Measurements from ENCODE around the gene FKBP1A. TPM values are rescaled to one million over a fixed set of nuclear protein-coding genes. Genes with fewer than 3 reads are reported as not detected.

FKBP1A gene
- total and polyA plus RNA-seq, 9 of the 15 experiments (the other 6 are each of a cell fraction or from before 2014, with no cell fraction given): 48.8 to 502 (median 89.6) TPM

DNA sequence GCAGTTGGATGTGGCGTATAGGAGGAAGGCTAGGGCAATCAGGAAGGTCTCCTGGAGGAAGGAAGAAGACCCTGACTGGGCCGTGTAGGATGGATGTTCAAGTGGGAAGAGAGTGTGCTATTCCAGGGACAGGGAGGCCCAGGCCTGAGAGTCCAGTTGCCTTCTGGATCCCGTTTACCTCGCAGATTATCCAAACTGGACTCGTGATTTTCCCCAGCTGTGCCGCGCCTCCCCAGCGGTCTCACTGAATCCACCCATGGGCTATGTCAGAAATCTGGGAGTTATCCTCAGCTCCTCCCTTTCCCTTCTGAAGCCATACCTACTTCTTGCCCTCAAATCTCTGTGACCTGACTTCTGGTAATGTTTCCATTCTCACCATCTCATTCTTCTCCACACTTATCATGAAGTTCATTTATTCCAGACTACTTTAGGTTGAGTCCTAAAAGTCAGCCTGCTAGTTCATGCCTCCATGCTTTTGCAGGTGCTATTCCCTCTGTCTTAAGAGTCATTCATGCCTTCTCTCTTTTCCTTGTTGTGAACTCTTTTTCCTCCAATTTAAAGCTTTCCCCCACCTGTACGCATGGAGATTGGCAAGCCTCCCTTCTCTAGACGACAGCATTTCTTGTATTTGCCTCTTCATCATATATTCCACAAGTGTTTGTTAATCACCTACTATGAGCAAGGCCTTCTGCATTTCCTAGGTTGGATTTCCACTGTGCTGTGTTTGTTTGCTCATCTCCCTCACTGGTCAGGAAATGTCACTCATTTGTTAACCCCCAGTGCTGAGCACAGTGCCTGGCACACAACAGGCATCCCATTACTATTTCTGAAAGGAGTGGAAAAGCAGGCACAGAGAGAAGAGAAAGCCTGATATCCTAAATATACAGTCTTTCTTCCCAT, 66.6 kb downstream of the FKBP1A start:
- intact Hi-C loops (cut with micrococcal nuclease) (loop anchor here (5.0 to 10.0 kb wide), 2 partner anchors 66 to 139 kb away; partner anchors contain the start of genes FKBP1A and NSFL1C), in situ Hi-C loops (cut with MboI) (no loop called here)
- Histone ChIP-seq H3K9me3 (replicated peaks; ENCODE audit: control insufficient read depth, insufficient read depth, low read depth, low read length) (no peaks in the 10 kb centered on the region), H3K79me2 (ENCODE audit: control insufficient read depth, insufficient read depth, low read length) (peaks cover 44% of the 10 kb centered on the region), H3K4me2 (ENCODE audit: insufficient read depth, low read length) (peak overlapping the region; percentile 86), H2AFZ (ENCODE audit: low read depth, low read length) (no peak overlapping the region), H3K4me1 (replicated peaks in 1 of 2; ENCODE audit: control insufficient read depth in 2 of 2, insufficient read depth in 2 of 2, low read length in 2 of 2) (peaks cover 16 to 36% of the 10 kb centered on the region in 2 experiments; a peak in 4 of 5 replicates), H3K36me3 (ENCODE audit: control insufficient read depth, insufficient read depth, low read length) (peaks cover 8% of the 10 kb centered on the region; the same call in 2 of the 3 replicates), H4K20me1 (replicated peaks; ENCODE audit: control insufficient read depth, insufficient read depth, low read length) (peaks cover 7% of the 10 kb centered on the region; the same call in 1 of the 2 replicates), H3K9me1 (ENCODE audit: control insufficient read depth, insufficient read depth, low read length) (no peaks in the 10 kb centered on the region), H3K9ac (ENCODE audit: insufficient read depth in 1 of 2, low read depth in 2 of 2, low read length in 2 of 2) (peak overlapping the region; percentile 97 to 99), H3K27ac (ENCODE audit: extremely low read depth, low read depth, low read length) (peak overlapping the region; percentile 89), H3K27me3 (ENCODE audit: control insufficient read depth in 2 of 2, insufficient read depth in 2 of 2, low read length in 2 of 2) (no peaks in the 10 kb centered on the region), H3K4me3 (peak overlapping the region; percentile 55)
- ATAC-seq: no peak
- TSS peak; percentile 60 for BruUV-seq (replicated peaks)
- TF ChIP-seq MEF2A (IDR thresholded peaks at IDR 0.05; ENCODE audit: control insufficient read depth, low read depth, low read length) (no peak), FOXM1 (IDR thresholded peaks at IDR 0.05; ENCODE audit: low read depth) (no peak), FOXM1 (CRISPR knock-in tag; IDR thresholded peaks at IDR 0.05; ENCODE audit: low read depth) (0 out of 2 replicates have a peak, but pooled peaks have one; percentile 12), MAZ (CRISPR knock-in tag; conservative IDR thresholded peaks at IDR 0.05 in 1 of 2, IDR thresholded peaks at IDR 0.05 in 1 of 2) (no peak), SP1 (CRISPR knock-in tag; IDR thresholded peaks at IDR 0.05) (0 out of 2 replicates have a peak, but pooled peaks have one; percentile 12), OTX1 (CRISPR knock-in tag; IDR thresholded peaks at IDR 0.05) (peak; percentile 18; the same call in 1 of the 2 replicates), KAT7 (CRISPR knock-in tag; IDR thresholded peaks at IDR 0.05; ENCODE audit: borderline replicate concordance) (0 out of 2 replicates have a peak, but pooled peaks have one; percentile 7), RBM34 (IDR thresholded peaks at IDR 0.05; ENCODE audit: borderline replicate concordance, insufficient read depth, low read length) (no peak), KDM5B (IDR thresholded peaks at IDR 0.05; ENCODE audit: insufficient replicate concordance, low read depth, low read length) (peak; percentile 10), TAF7 (tag; IDR thresholded peaks at IDR 0.05) (no peak), RB1 (IDR thresholded peaks at IDR 0.05; ENCODE audit: low read depth) (no peak), ZNF282 (CRISPR knock-in tag; IDR thresholded peaks at IDR 0.05) (no peak), ETS2 (tag; IDR thresholded peaks at IDR 0.05; ENCODE audit: borderline replicate concordance, poor library complexity, severe bottlenecking) (no peak)
- TF ChIP-seq, protein P1, sequence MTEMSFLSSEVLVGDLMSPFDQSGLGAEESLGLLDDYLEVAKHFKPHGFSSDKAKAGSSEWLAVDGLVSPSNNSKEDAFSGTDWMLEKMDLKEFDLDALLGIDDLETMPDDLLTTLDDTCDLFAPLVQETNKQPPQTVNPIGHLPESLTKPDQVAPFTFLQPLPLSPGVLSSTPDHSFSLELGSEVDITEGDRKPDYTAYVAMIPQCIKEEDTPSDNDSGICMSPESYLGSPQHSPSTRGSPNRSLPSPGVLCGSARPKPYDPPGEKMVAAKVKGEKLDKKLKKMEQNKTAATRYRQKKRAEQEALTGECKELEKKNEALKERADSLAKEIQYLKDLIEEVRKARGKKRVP (CRISPR knock-in tag; IDR thresholded peaks at IDR 0.05): 0 out of 2 replicates have a peak, but pooled peaks have one; percentile 42
- no peak for DNase-seq (ENCODE audit: extremely low read depth in 1 of 4, low spot score in 3 of 4)
- FAIRE-seq: no peak
- 20% methylated on average over 9 of the region's 10 CpGs for WGBS (ENCODE audit: insufficient coverage, low coverage, missing lambda C conversion rate)
- CTCF ChIA-PET (ENCODE audit: low intra/inter-chr PET ratio): no interaction called here
- POLR2A ChIA-PET: interaction anchor here (0.6 to 1.4 kb wide), 9 partner anchors 8 to 997 kb away, joined by 3 to 8 read pairs (median 3); no protein-coding TSS in a partner anchor

All from K562 (cell line).